Chondrocyte (in vitro differentiated cells): ENCODE data around the gene TRAP1. TPM values are rescaled to one million over a fixed set of nuclear protein-coding genes. Genes with fewer than 3 reads are reported as not detected.

Experiments used
- DNase-seq: peaks from one replicate; pipeline ENCODE4 v3.0.0; 2021; ENCODE audit warnings: mixed read lengths, low spot score
- H3K27ac Mint-ChIP-seq: one replicate; pipeline ENCODE4 v1.8.0; 2021; ENCODE audit warnings: mild to moderate bottlenecking, moderate library complexity, mixed read lengths; ENCODE audit not compliant: unreplicated experiment
- H3K27me3 Mint-ChIP-seq: 2 replicates; pipeline ENCODE4 v1.8.0; 2021; ENCODE audit warnings: low read depth, mixed read lengths
- H3K36me3 Mint-ChIP-seq: 2 replicates; pipeline ENCODE4 v1.8.0; 2021; ENCODE audit warnings: low read depth, mixed read lengths
- H3K4me1 Mint-ChIP-seq: 2 replicates; pipeline ENCODE4 v1.8.0; 2021; ENCODE audit warnings: low read depth, mild to moderate bottlenecking, mixed read lengths
- H3K4me3 Mint-ChIP-seq: one replicate; pipeline ENCODE4 v1.8.0; 2021; ENCODE audit warnings: mild to moderate bottlenecking, moderate library complexity, mixed read lengths; ENCODE audit not compliant: unreplicated experiment
- H3K9me3 Mint-ChIP-seq: 2 replicates; pipeline ENCODE4 v1.8.0; 2021; ENCODE audit warnings: low read depth, mixed read lengths
- total RNA-seq: library from RNA; stranded (reverse); gene quantifications from 3 replicates; pipeline ENCODE4 v1.2.1, GENCODE V29; 2021
- TF ChIP-seq, protein P1 (sequence below): fragments of 200-600 bp; sonication (generic); IDR thresholded peaks from 2 replicates; pipeline ENCODE4 v1.5.0; 2021; ENCODE audit warnings: antibody characterized with exemption, mild to moderate bottlenecking, moderate library complexity

TRAP1 gene
- total RNA-seq, 1 donor from 2014 or later = 60.6 TPM

- no peak overlapping the region for H3K4me3 Mint-ChIP-seq
- H3K4me1 Mint-ChIP-seq = no peaks in the 10 kb centered on the region
- no peak overlapping the region for H3K27ac Mint-ChIP-seq
- peaks cover 29% of the 10 kb centered on the region for H3K36me3 Mint-ChIP-seq
- H3K9me3 Mint-ChIP-seq = no peaks in the 10 kb centered on the region
- TF ChIP-seq, protein P1, sequence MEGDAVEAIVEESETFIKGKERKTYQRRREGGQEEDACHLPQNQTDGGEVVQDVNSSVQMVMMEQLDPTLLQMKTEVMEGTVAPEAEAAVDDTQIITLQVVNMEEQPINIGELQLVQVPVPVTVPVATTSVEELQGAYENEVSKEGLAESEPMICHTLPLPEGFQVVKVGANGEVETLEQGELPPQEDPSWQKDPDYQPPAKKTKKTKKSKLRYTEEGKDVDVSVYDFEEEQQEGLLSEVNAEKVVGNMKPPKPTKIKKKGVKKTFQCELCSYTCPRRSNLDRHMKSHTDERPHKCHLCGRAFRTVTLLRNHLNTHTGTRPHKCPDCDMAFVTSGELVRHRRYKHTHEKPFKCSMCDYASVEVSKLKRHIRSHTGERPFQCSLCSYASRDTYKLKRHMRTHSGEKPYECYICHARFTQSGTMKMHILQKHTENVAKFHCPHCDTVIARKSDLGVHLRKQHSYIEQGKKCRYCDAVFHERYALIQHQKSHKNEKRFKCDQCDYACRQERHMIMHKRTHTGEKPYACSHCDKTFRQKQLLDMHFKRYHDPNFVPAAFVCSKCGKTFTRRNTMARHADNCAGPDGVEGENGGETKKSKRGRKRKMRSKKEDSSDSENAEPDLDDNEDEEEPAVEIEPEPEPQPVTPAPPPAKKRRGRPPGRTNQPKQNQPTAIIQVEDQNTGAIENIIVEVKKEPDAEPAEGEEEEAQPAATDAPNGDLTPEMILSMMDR = no peak
- no peak for DNase-seq
- no peaks in the 10 kb centered on the region for H3K27me3 Mint-ChIP-seq
Observed at GRCh38 chr16:3675601-3676130, 41.7 kb downstream of the TRAP1 start.

DNA sequence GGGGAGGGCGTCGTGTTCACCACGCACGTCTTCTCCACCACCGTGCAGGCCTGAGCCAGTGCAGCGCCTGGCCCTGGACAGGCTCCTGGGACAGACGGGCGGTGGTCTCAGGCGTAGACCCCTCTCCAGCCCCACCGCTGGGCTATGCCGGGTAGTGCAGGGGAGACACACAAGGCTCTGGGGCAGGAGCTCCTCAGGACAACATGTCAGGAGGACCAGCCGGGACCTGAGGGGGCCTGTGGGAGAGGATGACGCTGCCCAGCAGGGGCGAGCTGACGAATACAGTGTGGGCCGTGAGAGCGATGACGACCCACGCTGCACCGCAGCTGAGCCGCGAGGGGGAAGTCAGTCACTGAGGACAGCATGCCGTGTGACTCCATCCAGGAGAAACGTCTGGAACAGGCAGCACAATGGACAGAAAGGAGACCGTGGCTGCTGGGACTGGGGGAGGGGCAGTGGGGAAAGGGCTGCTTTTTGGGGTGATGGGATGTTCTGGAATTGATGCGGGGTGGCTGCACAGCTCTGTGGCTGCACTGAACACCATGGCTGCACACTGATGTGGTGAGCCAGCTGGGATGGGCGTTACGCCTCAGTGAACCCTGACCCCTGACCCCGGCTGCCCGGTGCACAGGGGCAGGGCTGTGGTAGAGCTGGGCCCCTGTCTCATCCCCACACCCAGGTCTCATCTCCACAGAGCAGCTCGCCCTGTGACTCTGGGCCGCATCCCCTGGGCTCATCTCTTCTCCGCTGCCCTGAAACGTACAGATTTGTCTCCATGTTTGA is 42.6 kb downstream of the TRAP1 start:
- Mint-ChIP-seq H3K4me1 (peaks cover 3% of the 10 kb centered on the region), H3K9me3 (no peaks in the 10 kb centered on the region), H3K36me3 (peaks cover 29% of the 10 kb centered on the region), H3K27ac (no peak overlapping the region), H3K27me3 (no peaks in the 10 kb centered on the region), H3K4me3 (no peak overlapping the region)
- no peak for DNase-seq
- TF ChIP-seq, protein P1 = no peak

- H3K36me3 Mint-ChIP-seq = peaks cover 29% of the 10 kb centered on the region
- no peak overlapping the region for H3K27ac Mint-ChIP-seq
- H3K4me1 Mint-ChIP-seq = peaks cover 3% of the 10 kb centered on the region
- no peaks in the 10 kb centered on the region for H3K27me3 Mint-ChIP-seq
- DNase-seq = no peak
- no peak overlapping the region for H3K4me3 Mint-ChIP-seq
- TF ChIP-seq, protein P1 = no peak
- H3K9me3 Mint-ChIP-seq = no peaks in the 10 kb centered on the region
Observed at GRCh38 chr16:3673676-3674377, 43.5 kb downstream of the TRAP1 start.

- no peak overlapping the region for H3K27ac Mint-ChIP-seq
- H3K27me3 Mint-ChIP-seq = no peaks in the 10 kb centered on the region
- no peak for DNase-seq
- H3K36me3 Mint-ChIP-seq = peaks cover 29% of the 10 kb centered on the region
- H3K4me3 Mint-ChIP-seq = no peak overlapping the region
- H3K4me1 Mint-ChIP-seq = peaks cover 3% of the 10 kb centered on the region
- TF ChIP-seq, protein P1 = no peak
- H3K9me3 Mint-ChIP-seq = no peaks in the 10 kb centered on the region
Observed at GRCh38 chr16:3673201-3673600, 44.1 kb downstream of the TRAP1 start.

- Mint-ChIP-seq H3K27ac (no peak overlapping the region), H3K4me1 (peaks cover 3% of the 10 kb centered on the region), H3K27me3 (no peaks in the 10 kb centered on the region), H3K36me3 (peaks cover 25% of the 10 kb centered on the region), H3K4me3 (no peak overlapping the region), H3K9me3 (no peaks in the 10 kb centered on the region)
- TF ChIP-seq, protein P1 = no peak
- DNase-seq = no peak
Observed at GRCh38 chr16:3672571-3673041, 44.7 kb downstream of the TRAP1 start.
